Keratinocyte (primary cell): ENCODE data around the gene PLS3. TPM values are rescaled to one million over a fixed set of nuclear protein-coding genes. Genes with fewer than 3 reads are reported as not detected.

ENCODE experiments used
- DNase-seq: peaks from one replicate; pipeline ENCODE4 v3.0.0-alpha.2; 2011; ENCODE audit warnings: low read depth, missing footprints, low spot score
- FAIRE-seq: peaks from 2 replicates; lab custom pipeline; 2011; peaks lifted over from hg19 to GRCh38; lab: Jason Lieb, UNC
- H2AFZ ChIP-seq: 2 replicates; pipeline ENCODE4 v1.6.0; 2012; ENCODE audit warnings: low read length, control low read depth, inconsistent platforms; ENCODE audit not compliant: control insufficient read depth
- H3K27ac ChIP-seq: 2 replicates; pipeline ENCODE4 v1.5.1; 2011; ENCODE audit warnings: low read length; ENCODE audit not compliant: control insufficient read depth, insufficient read depth
- H3K27me3 ChIP-seq: 3 replicates; pipeline ENCODE4 v1.6.0; 2011; ENCODE audit warnings: low read length; ENCODE audit not compliant: control insufficient read depth, insufficient read depth; ENCODE audit errors: extremely low read depth
- H3K36me3 ChIP-seq, 2 experiments: 2 replicates in 1 of 2; 3 replicates in 1 of 2; pipeline ENCODE4 v1.5.1; 2011; ENCODE audit warnings: low read length in 2 of 2, mild to moderate bottlenecking in 1 of 2; ENCODE audit not compliant: control insufficient read depth in 2 of 2, insufficient read depth in 2 of 2; ENCODE audit errors: extremely low read depth in 1 of 2
- H3K4me1 ChIP-seq: 3 replicates; pipeline ENCODE4 v1.5.1; 2011; ENCODE audit warnings: low read length; ENCODE audit not compliant: control insufficient read depth, insufficient read depth; ENCODE audit errors: extremely low read depth
- H3K4me2 ChIP-seq: 3 replicates; pipeline ENCODE4 v1.6.0; 2011; ENCODE audit warnings: low read depth, low read length; ENCODE audit not compliant: control insufficient read depth, insufficient read depth; ENCODE audit errors: extremely low read depth
- H3K4me3 ChIP-seq, 3 experiments: fragments of 200-600 bp in 1 of 3; sonication (generic) in 1 of 3; 2 replicates in 2 of 3; 3 replicates in 1 of 3; pipeline ENCODE4 v1.5.1; 2011 to 2016; ENCODE audit warnings: low read length in 3 of 3, mild to moderate bottlenecking in 3 of 3, control low read depth in 2 of 3, inconsistent platforms in 1 of 3, low read depth in 1 of 3, mixed read lengths in 1 of 3, mixed run types in 1 of 3, moderate library complexity in 1 of 3; ENCODE audit not compliant: control insufficient read depth in 2 of 3, insufficient read depth in 2 of 3; ENCODE audit errors: extremely low read depth in 1 of 3
- H3K79me2 ChIP-seq: 2 replicates; pipeline ENCODE4 v1.6.0; 2012; ENCODE audit warnings: low read length; ENCODE audit not compliant: control insufficient read depth, insufficient read depth
- H3K9ac ChIP-seq: 3 replicates; pipeline ENCODE4 v1.6.0; 2011; ENCODE audit warnings: low read length; ENCODE audit not compliant: control insufficient read depth, insufficient read depth; ENCODE audit errors: extremely low read depth
- H3K9me1 ChIP-seq: 3 replicates; pipeline ENCODE4 v1.6.0; 2011; ENCODE audit warnings: low read length; ENCODE audit not compliant: control insufficient read depth, insufficient read depth; ENCODE audit errors: extremely low read depth
- H3K9me3 ChIP-seq: 2 replicates; pipeline ENCODE4 v1.5.1; 2012; ENCODE audit warnings: low read depth, low read length; ENCODE audit not compliant: control insufficient read depth
- H4K20me1 ChIP-seq: 3 replicates; pipeline ENCODE4 v1.6.0; 2011; ENCODE audit warnings: low read length; ENCODE audit not compliant: control insufficient read depth, insufficient read depth; ENCODE audit errors: extremely low read depth
- EZH2 ChIP-seq: IDR thresholded peaks from one replicate; pipeline ENCODE4 v1.6.1; 2012; ENCODE audit warnings: inconsistent platforms, mild to moderate bottlenecking, low read length, moderate library complexity
- dilution Hi-C: fragments of 300-500 bp; cut with MboI; formaldehyde crosslinking; loops from one replicate; pipeline ENCODE4 v1.7.0; 2020; ENCODE audit warnings: low sequenced_read_pairs; ENCODE audit not compliant: extremely low pct_ligation_motif_present
- polyA plus RNA-seq, 5 experiments: library from polyadenylated mRNA; depleted of rRNA in 3 of 5; stranded (reverse) in 3 of 5; stranded (forward) in 1 of 5; unstranded in 1 of 5; fragments of >200 nt; gene quantifications; 1 replicate in 1 of 5; 2 replicates in 3 of 5; 3 replicates in 1 of 5; pipeline versions ENCODE4 v1.2.1 to v1.2.3, GENCODE V29; 2011 to 2012; ENCODE audit warnings: missing spikeins in 2 of 5, low read depth in 1 of 5, low replicate concordance in 1 of 5
- TF ChIP-seq, protein P1 (sequence below), 3 experiments: IDR thresholded peaks in 1 of 3; conservative IDR thresholded peaks in 1 of 3; optimal IDR thresholded peaks in 1 of 3; 2 replicates in 2 of 3; 3 replicates in 1 of 3; pipeline versions ENCODE3 to v1.5.1; 2011; ENCODE audit warnings: low read length in 3 of 3, mild to moderate bottlenecking in 3 of 3, moderate library complexity in 2 of 3, control low read depth in 1 of 3, inconsistent platforms in 1 of 3; ENCODE audit not compliant: insufficient read depth in 2 of 3; ENCODE audit errors: extremely low read depth in 1 of 3

Gene PLS3
- polyA plus RNA-seq, 1 donor (not counting 4 experiments of a cell fraction or from before 2014, with no cell fraction given): 457 TPM

GRCh38 chrX:115665122-115665521, 104.1 kb downstream of the PLS3 start:
- Histone ChIP-seq H3K4me3 (no peak overlapping the region), H3K9me3 (no peaks in the 10 kb centered on the region), H3K27ac (no peak overlapping the region), H3K27me3 (no peaks in the 10 kb centered on the region), H3K79me2 (no peaks in the 10 kb centered on the region), H3K4me2 (no peak overlapping the region), H3K9me1 (no peaks in the 10 kb centered on the region), H3K4me1 (no peaks in the 10 kb centered on the region), H4K20me1 (no peaks in the 10 kb centered on the region), H2AFZ (no peak overlapping the region), H3K36me3 (no peaks in the 10 kb centered on the region), H3K9ac (no peak overlapping the region)
- TF ChIP-seq, protein P1, sequence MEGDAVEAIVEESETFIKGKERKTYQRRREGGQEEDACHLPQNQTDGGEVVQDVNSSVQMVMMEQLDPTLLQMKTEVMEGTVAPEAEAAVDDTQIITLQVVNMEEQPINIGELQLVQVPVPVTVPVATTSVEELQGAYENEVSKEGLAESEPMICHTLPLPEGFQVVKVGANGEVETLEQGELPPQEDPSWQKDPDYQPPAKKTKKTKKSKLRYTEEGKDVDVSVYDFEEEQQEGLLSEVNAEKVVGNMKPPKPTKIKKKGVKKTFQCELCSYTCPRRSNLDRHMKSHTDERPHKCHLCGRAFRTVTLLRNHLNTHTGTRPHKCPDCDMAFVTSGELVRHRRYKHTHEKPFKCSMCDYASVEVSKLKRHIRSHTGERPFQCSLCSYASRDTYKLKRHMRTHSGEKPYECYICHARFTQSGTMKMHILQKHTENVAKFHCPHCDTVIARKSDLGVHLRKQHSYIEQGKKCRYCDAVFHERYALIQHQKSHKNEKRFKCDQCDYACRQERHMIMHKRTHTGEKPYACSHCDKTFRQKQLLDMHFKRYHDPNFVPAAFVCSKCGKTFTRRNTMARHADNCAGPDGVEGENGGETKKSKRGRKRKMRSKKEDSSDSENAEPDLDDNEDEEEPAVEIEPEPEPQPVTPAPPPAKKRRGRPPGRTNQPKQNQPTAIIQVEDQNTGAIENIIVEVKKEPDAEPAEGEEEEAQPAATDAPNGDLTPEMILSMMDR (optimal IDR thresholded peaks at IDR 0.05 in 1 of 3, IDR thresholded peaks at IDR 0.05 in 1 of 3, conservative IDR thresholded peaks at IDR 0.05 in 1 of 3; ENCODE audit: extremely low read depth in 1 of 3, insufficient read depth in 2 of 3, low read length in 3 of 3): no peak
- no peak for TF ChIP-seq EZH2
- dilution Hi-C loops: no loop called here
- no peak for FAIRE-seq
- no peak for DNase-seq

- TF ChIP-seq EZH2: no peak
- TF ChIP-seq, protein P1 (optimal IDR thresholded peaks at IDR 0.05 in 1 of 3, IDR thresholded peaks at IDR 0.05 in 1 of 3, conservative IDR thresholded peaks at IDR 0.05 in 1 of 3; ENCODE audit: extremely low read depth in 1 of 3, insufficient read depth in 2 of 3, low read length in 3 of 3): peak in 2 of 3 experiments; percentile 25 to 32
- H3K4me1 ChIP-seq: no peaks in the 10 kb centered on the region
- no peaks in the 10 kb centered on the region for H3K27me3 ChIP-seq
- no peaks in the 10 kb centered on the region for H3K79me2 ChIP-seq
- dilution Hi-C loops: no loop called here
- no peak overlapping the region for H2AFZ ChIP-seq
- H3K27ac ChIP-seq: no peak overlapping the region
- H4K20me1 ChIP-seq: no peaks in the 10 kb centered on the region
- H3K9me1 ChIP-seq: no peaks in the 10 kb centered on the region
- H3K9ac ChIP-seq: no peak overlapping the region
- no peak overlapping the region for H3K4me2 ChIP-seq
- no peaks in the 10 kb centered on the region for H3K9me3 ChIP-seq
- H3K4me3 ChIP-seq: no peak overlapping the region
- no peaks in the 10 kb centered on the region for H3K36me3 ChIP-seq
- DNase-seq: no peak
- FAIRE-seq: no peak
Observed at GRCh38 chrX:115679460-115679859, 118.5 kb downstream of the PLS3 start.
